Activated CD4-positive, alpha-beta T cell treated with anti-CD3 and anti-CD28 coated beads for 4 hours (primary cell): ENCODE results near the gene DHRS12.

ENCODE experiments used
- DNase-seq, 2 donors: peaks; one replicate each; pipeline ENCODE4 v3.0.0-alpha.2; 2020

The DHRS12 gene

GRCh38 chr13:51747438-51748434, 56.2 kb downstream of the DHRS12 start:
- no peak for DNase-seq

- DNase-seq = no peak
Measured at GRCh38 chr13:51746802-51747201, 57.2 kb downstream of the DHRS12 start.

GRCh38 chr13:51745243-51745642, 58.7 kb downstream of the DHRS12 start:
- DNase-seq = no peak

- DNase-seq = no peak
Measured at GRCh38 chr13:51742611-51743010, 61.4 kb downstream of the DHRS12 start.

- DNase-seq = no peak
Measured at GRCh38 chr13:51742031-51742430, 61.9 kb downstream of the DHRS12 start.

GRCh38 chr13:51740698-51741097, 63.3 kb downstream of the DHRS12 start:
- no peak for DNase-seq

- no peak for DNase-seq
Measured at GRCh38 chr13:51739027-51739764, 64.8 kb downstream of the DHRS12 start.

- no peak for DNase-seq
Measured at GRCh38 chr13:51738226-51738905, 65.6 kb downstream of the DHRS12 start.

- DNase-seq = no peak
Measured at GRCh38 chr13:51737609-51738008, 66.4 kb downstream of the DHRS12 start.

- DNase-seq = no peak
Measured at GRCh38 chr13:51734786-51735185, 69.2 kb downstream of the DHRS12 start.

- no peak for DNase-seq
Measured at GRCh38 chr13:51733374-51734298, 70.3 kb downstream of the DHRS12 start.

GRCh38 chr13:51731759-51732158, 72.2 kb downstream of the DHRS12 start:
- DNase-seq = no peak

GRCh38 chr13:51730927-51731326, 73.0 kb downstream of the DHRS12 start:
- no peak for DNase-seq

GRCh38 chr13:51729866-51730553, 74.0 kb downstream of the DHRS12 start:
- peak in 1 of 2 donors; percentile 4 for DNase-seq

- no peak for DNase-seq
Measured at GRCh38 chr13:51728972-51729371, 75.0 kb downstream of the DHRS12 start.

GRCh38 chr13:51728275-51728673, 75.7 kb downstream of the DHRS12 start:
- DNase-seq = no peak

- no peak for DNase-seq
Measured at GRCh38 chr13:51727634-51728274, 76.2 kb downstream of the DHRS12 start.

GRCh38 chr13:51726446-51727193, 77.3 kb downstream of the DHRS12 start:
- DNase-seq = no peak

- DNase-seq = no peak
Measured at GRCh38 chr13:51724721-51725120, 79.2 kb downstream of the DHRS12 start.

- DNase-seq = no peak
Measured at GRCh38 chr13:51723529-51723928, 80.4 kb downstream of the DHRS12 start.
